ENCODE data around the gene PDE3B. TPM values are rescaled to one million over a fixed set of nuclear protein-coding genes. Genes with fewer than 3 reads are reported as not detected.
A peak's percentile ranks its signal among the peaks of the same experiment; 100 is the strongest.
"Not testable (repeated sequence)": the region's sequence is repeated elsewhere in the genome, so short reads cannot be mapped to it uniquely, and the experiment has no call there.

PDE3B gene
- total RNA-seq = 0.87 and 1.3 TPM in 2 replicates

DNA sequence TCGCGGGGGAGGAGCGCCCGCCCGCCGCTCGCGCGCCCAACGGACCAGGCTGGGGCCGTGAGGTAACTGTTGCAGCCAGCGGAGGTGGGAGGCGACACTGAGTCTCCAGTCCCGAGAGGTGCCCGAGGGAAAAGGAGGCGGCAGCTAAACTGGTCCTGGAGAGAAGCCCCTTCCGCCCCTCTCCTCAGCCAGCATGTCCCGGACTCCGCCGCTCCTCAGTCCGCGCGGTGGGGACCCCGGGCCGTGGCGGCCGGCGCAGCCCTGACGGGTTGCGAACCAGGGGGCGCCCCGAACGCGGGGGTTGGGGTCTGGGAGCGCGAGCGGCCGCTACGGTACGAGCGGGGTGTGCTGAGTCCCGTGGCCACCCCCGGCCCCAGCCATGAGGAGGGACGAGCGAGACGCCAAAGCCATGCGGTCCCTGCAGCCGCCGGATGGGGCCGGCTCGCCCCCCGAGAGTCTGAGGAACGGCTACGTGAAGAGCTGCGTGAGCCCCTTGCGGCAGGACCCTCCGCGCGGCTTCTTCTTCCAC, at the start of gene PDE3B:
Gene PDE3B (plus strand): TSS at position 108 of the 529 bp plus-strand sequence. CDS start 272 bp downstream, at position 380.
- no peak for DNase-seq (ENCODE audit: low read depth)

DNA sequence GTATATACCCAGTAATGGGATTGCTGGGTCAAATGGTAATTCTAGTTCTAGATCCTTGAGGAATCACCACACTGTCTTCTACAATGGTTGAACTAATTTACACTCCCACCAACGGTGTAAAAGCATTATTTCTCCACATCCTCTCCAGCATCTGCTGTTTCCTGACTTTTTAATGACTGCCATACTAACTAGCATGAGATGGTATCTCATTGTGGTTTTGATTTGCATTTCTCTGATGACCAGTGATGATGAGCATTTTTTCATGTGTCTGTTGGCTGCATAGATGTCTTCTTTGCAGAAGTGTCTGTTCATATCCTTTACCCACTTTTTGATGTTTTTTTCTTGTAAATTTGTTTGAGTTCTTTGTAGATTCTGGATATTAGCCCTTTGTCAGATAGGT, 48.3 kb upstream of the PDE3B start:
- not testable (repeated sequence) for DNase-seq (ENCODE audit: low read depth)

DNA sequence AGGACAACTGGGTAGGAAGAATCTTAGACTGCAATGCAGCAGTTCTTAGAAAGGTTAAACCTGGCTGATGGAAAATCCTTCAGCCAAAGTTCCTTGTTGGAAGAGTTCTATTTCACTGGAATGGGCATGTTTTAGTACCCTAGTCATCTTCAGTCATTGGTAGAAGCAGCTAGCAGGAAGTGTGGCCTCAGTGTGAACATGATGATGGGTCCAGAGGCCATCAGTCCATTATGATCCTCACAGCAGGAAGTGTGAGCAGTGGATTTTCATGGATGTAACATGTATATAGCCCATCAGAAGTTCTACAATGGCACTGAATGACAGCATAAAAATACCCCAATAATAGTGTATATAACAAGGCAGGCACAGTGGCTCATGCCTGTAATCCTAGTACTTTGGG, 35.9 kb upstream of the PDE3B start:
- DNase-seq (ENCODE audit: low read depth) = no peak

DNA sequence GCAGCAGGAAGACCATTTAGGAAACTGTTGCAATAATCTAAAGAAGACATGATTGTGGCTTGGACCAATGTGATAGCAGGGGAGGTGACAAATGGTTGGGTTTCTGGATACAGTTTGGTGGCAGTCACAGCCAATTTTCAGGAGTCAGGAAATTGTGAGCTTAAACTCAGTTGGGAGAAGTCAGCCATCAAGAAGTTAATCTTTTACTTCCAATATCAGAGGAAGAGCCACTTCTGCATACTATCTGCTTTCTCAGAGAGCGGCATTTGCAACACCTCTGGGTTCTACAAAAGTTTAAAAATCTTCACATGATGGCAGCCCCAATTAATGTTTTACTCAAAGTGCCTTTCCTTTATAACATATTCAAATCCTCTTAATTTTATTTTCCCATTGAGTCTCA, 33.7 kb upstream of the PDE3B start:
- DNase-seq (ENCODE audit: low read depth) = no peak

DNA sequence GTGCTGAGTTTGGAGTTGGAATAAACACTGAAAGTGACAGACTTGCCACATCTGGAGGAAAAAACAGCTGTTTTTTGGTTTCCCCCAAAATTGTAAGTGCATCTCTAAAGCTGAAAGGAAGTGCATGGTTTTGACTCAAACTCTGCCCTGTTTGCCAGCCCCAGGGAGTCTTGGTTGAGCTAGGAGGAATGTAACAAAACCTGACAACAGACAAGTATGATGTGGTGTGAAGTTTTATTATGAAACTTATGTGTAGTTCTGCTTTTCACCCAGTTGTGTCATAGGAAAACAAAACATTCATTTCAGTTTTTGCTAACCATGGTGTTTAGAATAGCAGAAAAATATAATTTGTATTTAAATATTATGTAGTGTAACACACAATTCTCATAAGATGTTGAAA, 31.7 kb upstream of the PDE3B start:
- DNase-seq (ENCODE audit: low read depth) = no peak

DNA sequence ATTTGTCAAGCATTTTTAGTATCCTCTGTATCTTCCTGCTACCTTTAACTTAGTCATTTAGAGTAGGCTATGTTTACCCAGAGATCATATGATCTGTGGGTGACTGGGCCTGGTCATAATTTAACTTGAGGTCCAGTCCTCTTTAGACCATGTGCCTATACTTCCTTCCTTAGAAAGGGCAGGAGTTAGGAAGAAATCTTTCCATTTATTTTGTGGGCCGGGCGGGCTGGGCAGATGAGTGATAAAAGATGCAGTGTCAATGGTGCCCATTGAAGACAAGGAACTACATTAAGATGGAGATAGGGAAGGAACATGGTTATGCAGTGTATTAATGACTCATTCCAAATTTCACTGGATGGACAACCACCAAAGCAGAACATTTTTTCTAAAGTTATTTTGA, 30.9 kb upstream of the PDE3B start:
- DNase-seq (ENCODE audit: low read depth) = peak; percentile 62

DNA sequence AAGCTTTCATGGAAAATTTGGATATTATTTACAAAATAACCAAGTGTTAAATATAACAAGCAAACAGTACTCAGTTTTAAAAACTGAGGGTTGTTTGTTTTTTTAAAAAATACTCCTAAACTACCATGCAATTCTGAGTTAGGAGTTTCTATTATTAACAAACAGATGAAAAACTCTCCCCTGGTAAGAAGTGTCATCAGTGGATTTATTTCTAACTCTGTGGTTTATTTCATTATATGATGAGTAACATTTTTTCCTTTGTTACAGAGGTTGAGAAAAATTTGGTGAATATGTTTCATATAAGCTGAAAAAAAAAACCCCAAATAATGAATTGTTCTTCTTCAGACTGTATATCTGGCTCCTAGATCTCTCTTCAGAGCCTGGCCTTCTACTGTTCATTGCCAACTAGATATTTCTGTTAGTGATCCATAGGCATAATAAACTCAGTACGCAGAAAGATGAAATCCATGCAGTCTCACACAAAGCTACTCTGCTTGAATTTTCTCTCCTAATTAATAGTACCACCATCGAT, 29.4 kb upstream of the PDE3B start:
- DNase-seq (ENCODE audit: low read depth) = no peak

DNA sequence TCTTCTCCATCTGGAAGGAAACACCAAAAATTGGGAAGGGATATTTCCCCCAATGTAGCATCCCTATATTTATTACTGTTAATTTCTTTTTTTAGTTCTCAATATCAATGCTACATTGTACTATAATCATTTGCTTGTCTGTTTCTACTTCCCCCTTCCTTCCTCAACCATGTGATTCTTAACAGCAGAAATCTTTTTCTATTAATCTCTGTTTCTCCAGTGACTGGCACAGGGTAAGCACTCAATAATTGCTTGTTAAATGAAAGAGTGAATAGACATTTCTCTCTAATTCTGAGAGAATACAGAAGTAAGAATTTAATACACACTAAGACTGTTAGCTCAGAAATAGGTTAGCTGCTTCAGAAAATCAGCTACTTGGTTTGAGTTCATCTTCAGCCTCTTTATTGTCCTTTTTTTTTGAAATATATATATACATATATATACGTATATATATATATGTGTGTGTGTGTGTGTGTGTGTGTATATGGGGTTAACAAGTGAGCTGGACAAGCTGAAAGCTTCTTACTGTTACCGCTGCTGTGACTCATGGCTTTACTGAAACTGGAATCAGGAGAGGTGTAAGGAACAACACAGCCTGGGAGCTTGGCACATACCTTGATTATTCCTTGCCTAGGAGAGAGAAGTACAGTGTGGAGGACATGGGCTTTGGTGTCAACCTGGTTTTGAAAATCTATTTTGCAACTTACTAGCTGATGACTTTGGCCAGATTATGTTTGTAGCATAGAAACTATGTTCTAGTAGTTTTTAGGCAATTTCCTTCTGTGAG, 26.2 kb upstream of the PDE3B start:
- DNase-seq (ENCODE audit: low read depth) = peak; percentile 82

DNA sequence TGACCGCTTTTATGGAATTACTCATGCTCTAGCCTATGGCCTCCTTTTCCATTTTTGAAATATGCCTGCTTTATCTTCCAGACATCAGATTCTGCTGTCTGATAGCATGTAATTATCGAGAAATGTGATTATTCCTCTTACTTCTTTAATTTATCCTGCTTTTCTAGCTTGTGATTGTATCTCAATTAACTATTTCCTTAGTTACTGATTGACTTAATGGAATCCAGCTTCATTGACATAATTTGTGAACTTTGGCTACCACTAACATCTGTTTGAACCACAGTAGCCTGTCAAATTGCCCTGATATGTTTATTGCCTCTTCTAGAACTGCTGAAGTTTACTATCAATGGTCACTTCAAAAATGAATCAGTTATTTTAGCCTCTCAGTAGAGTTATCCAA, 25.5 kb upstream of the PDE3B start:
- peak; percentile 56 for DNase-seq (ENCODE audit: low read depth)

DNA sequence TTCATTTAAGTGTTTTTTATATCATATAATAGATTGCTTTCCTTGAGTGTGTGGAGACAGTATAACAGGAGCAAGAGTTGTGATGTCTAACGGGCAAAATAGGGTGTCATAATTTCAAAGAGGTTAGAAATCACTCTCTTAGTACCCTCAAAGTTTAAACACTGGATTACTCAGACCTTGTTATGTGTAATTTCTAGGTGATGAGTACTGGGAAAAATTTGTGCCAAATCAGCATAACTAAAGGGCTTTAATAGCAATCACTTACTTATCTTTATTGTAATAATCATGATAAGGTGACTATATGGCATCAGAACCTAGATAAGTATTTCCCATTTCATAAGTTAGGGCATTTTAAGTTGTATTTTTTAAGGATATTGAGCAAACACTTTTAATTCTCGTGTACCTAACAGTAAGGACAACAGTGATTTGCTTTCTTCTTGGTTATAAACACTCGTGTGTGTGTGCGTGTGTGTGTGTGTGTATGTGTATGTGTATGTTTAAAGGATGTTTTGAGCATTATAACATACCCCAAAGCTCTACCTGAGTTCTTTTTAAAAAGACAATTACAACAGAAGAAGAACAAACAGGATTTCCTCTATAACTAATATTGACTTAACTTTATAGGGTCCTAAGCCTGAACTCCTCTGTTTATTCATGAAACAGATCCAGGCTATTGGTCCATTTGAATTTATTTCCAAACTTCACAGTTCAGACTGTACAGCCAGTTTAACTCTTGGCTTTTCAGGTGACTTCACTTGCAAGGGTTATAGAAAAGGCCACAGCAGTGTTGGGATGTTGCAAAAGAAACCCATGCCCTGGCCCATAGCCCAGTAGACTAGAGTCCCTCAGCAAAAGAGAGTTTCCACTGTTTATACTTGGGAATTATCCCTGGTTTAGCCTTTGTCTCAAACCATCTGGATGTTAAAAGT, 23.7 kb upstream of the PDE3B start:
- peak; percentile 53 for DNase-seq (ENCODE audit: low read depth)

DNA sequence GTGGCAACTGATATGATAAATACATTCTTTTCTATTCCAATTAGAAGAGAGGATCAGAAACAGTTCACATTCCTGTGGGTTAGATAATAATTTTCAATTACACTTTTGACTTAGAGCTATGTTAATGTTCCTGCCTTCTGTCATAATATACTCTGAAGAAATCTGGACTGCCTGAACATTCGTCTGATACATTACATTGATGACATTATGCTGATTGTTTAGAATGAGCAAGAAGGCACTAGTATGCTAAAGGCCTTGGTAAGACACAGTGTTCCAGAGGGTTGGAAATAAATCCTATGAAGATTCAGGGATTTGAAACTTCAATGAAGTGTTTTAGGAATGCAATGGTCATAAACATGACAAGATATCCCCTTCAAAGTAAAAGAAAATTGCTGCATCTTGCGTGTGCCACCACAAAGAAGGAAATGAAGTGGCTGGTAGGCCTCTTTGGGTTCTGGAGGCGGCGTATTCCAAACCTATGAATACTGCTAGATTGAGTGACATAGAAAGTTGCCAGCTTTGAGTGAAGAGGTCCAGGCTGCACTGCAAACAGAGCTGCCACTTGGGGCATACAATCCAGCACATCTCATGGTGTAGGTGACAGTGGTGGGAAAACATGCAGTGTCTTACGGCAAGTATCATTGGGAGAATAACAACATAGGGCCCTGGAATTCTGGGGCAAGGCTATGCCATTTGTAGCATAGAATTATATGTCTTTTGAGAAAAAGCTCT, 21.2 kb upstream of the PDE3B start:
- DNase-seq (ENCODE audit: low read depth) = no peak

DNA sequence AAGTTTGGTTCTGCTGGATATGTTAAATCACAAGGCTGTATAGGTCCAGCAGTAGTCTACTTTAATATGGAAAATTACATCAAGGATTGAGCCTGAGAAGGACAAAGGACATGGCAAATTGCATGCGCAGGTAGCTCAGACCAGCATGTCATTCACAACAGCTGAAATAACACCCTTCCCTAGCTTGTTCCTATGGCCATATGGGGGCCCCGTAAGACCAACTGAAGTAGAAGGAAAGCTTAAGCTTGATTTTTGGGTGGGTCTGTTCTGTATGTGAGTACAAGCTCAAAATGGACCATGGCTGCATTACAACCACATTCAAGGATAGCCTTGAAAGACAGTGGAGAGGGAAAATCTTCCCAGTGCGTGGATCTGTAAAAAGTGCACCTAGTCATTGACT, 20.6 kb upstream of the PDE3B start:
- no peak for DNase-seq (ENCODE audit: low read depth)

DNA sequence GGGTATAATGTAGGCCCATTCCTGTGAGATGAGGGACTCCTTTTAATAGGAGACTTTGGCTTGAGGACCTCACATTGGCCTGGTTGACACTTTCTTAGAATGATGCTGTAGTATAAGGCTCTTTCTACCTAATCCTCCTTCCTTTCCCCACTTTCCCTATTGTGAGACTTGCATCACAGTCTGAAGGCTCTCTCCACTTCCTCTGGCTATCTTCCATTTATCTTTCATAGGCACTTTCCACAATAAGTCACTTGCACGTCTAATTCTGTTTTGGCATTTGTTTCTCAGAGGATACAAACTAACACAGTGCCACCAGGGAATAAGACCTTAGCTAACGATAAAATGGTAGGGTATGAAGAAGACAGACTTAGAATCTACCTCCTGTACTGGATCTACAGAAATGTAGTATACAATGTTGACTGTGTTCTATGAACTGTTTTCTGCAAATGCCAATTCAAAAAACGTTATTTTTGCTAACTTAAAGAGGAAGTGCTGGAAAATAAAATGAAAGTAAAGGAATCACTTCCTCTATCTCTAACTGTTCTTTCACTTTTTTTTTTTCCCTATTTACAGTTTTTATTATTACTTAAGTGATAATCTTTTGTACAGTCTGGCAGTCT, 17.9 kb upstream of the PDE3B start:
- DNase-seq (ENCODE audit: low read depth) = no peak

DNA sequence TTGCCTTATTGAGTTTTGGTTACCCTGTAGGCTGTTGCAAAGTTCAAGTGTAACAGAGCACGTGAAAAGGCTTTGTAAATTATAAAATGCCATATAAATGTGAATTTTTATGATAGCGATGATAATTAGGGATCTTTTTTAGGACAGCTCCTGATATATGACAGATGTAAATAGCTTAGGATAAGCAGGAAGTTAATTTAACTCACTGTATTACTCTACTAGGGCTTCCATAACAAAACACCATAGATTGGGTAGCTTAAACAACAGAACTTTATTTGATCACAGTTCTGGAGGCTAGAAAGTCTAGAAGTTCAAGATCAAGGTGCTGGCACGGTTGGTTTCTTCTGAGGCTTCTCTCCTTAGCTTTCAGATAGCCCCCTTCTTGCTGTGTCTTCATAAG, 17.0 kb upstream of the PDE3B start:
- DNase-seq (ENCODE audit: low read depth) = no peak

DNA sequence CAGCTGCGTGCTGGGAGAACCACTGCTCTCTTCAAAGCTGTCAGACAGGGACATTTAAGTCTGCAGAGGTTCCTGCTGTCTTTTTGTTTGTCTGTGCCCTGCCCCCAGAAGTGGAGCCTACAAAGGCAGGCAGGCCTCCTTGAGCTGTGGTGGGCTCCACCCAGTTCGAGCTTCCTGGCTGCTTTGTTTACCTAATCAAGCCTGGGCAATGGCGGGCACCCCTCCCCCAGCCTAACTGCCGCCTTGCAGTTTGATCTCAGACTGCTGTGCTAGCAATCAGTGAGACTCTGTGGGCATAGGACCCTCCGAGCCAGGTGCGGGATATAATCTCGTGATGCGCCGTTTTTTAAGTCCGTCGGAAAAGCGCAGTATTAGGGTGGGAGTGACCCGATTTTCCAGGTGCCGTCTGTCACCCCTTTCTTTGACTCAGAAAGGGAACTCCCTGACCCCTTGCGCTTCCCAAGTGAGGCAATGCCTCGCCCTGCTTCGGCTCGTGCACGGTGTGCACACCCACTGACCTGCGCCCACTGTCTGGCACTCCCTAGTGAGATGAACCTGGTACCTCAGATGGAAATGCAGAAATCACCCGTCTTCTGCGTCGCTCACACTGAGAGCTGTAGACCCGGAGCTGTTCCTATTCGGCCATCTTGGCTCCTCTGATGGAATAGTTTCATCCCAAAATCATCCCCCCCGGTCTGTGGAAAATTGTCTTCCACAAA, 9.9 kb upstream of the PDE3B start:
- DNase-seq (ENCODE audit: low read depth) = not testable (repeated sequence)

DNA sequence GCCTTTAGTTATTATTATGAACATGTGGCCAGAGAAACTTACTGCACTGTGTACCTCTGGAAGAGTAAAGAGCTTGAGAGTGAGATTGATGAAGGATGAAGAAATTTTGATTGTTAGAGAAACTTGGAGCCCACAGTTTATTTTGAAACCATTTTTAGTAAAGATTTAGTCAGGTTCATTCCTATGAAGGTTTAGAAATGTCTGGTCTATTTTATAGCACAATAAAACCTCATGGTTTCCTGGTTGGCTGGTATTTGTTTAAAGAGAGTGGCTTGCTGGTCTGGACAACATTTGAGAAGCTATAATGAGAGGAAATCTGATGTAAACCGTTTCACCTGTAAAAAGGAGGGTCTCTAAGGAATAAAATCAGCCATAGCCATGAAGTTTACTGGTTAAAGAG, 8.8 kb upstream of the PDE3B start:
- no peak for DNase-seq (ENCODE audit: low read depth)

DNA sequence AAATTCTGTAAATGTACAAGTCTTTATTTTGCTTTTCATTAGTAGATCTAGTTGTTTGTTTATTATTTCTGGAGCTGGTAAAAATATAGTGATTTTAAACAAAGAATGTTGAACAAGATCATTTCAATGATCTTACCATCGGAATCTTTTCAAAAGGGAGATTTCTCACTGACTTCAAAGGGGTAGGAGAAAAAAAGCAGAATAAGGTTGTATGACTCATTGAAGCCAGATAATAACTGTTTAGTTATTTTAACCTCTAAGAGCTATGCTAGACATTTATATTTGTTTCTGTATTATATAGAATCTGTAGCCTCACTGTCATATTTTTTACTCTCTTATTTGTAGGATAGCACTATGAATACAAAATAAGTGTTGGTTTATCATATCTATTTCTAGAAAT, 8.1 kb upstream of the PDE3B start:
- DNase-seq (ENCODE audit: low read depth) = no peak

DNA sequence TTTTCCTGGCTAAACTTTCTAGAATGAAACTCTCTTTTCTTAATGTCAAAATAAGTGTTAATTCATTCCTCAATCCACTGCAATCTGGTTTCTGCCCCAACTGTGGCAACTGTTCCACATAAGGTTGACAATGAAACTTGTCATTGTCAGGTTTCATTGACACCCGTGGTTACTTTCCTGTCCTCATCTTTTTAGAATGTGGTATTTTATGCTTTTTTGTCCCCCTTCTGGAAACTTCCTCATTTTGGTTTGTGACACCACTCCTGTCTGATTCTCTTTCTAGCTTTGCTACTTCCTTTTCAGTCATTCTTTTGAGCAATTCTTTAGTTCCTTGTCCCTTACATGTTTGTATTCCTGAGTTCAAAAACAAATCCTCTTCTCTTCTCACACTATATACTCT, 7.5 kb upstream of the PDE3B start:
- DNase-seq (ENCODE audit: low read depth) = no peak

DNA sequence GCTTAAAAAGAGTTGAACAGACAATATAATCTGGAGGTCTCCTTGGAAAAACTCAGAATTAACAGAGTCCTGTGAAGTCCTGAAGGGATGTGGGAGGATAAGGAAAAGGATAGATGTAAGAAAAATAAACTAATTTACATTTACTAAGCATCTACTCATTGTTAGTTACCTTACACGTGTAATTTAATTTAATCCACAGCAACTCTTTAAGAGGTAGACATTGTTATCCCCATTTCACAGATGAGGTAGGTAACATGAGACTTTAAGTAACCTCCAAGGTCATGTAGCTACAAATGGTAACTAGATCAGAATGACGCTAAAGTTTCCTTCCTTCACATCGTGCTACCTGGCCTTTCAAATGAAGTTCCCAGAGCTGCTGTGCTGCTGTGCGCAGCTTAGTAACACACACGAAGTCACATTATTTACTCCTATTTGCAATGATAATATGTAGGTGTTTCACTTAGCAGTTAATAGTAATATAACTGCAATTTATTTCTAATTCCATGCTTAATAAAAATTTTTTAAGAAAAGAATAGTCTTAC, 5.7 kb upstream of the PDE3B start:
- no peak for DNase-seq (ENCODE audit: low read depth)

DNA sequence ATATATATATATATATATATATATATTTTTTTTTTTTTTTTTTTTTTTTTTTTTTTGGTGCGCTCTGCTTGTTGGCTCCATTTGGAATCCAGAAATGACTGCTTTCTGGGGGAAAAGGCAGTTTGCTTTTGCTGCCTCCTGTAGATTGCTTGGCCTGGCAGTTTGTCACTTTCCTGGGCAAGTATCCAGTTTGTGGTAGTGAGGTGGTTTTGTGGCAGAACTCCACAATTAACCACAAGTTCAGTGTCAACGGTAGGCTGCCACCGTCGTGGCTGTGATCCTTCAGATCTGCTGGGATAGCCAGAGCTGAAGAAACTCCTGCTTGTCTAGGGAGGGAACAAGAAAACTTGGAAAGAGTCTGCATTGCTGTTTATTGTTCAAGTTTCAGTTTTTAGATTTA, 5.0 kb upstream of the PDE3B start:
- DNase-seq (ENCODE audit: low read depth) = peak; percentile 53

All from renal cortical epithelial cell (primary cell).